ENCODE data around the gene ACOX2.

The ACOX2 gene

GRCh38 chr3:58536501-58537411 lies at the start of gene ACOX2:
ACOX2 (minus strand) TSS chr3:58537190; CDS start chr3:58535106, 2,084 bp downstream.
- peak; percentile 49 for DNase-seq

DNA sequence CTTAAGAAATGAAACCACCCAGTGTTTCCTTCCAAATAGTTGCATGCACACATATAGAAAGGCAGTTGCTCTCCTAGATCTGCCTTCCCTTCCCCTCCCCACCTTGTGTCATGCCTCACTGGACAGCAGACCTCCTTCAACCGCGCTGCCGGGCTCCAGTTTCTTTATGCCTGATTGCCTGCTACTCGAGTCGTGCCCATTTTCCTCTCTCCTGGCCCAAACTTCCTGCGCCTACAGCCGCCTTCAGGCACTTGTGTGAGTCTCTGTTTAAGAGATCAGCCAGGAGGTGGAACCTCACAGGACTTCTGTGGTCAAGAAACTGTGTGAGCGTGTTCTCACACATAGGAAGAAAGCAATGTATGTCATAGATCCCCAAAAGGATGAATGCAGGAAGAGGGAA lies 49.0 kb upstream of the ACOX2 start:
- DNase-seq = no peak

DNA sequence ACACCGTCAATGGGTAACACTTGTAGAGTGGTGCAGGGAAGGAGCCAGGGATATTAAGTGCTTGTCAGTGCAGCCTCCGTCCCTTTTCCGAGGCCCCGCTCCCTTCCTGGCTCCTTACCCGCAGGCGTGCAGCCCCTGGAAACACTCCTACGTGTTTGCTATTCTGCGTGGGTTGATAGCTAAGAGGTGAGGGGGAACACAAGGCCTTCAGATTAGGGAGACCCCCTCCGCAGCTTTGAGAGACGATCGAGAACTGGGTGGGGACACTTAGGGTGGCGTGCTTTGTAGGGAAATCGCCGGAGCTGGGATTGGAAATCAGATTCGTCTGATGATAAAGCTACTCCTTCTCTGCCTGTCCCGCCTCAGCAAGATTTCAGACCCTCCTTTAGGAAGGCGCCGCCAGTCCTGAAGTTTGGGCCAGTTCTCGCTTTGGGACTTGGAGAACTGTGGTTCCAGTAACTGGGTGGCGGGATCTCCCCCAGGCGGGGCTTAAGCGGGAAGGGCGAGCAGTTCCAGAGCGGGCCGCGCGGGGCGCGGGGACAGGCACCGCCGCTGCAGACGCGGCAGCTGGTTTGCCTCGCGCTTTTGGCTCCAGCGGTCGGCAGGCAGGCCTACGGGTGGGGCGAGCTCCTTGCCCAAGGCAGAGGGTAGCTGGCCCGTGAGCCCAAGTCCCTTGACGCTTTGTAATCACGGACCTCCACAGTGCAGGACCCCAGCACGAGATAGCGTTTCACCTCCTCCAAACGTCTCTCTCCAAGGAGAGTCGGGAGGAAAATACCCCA lies 48.2 kb upstream of the ACOX2 start:
- peak; percentile 82 for DNase-seq

DNA sequence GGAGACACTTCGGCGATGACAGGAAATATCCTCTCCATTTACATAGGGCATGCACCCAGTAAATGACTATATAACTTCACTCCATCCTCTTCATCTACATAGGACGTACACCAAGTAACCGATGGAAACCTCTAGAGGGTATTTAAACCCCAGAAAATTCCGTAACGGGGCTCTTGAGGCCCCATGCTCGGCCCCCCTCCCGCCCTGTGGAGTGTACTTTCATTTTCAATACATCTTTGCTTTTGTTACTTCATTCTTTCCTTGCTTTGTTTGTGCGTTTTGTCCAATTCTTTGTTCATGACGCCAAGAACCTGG lies 47.7 kb upstream of the ACOX2 start:
- DNase-seq = no peak

GRCh38 chr3:58581328-58582091 lies 44.5 kb upstream of the ACOX2 start:
- DNase-seq = no peak

DNA sequence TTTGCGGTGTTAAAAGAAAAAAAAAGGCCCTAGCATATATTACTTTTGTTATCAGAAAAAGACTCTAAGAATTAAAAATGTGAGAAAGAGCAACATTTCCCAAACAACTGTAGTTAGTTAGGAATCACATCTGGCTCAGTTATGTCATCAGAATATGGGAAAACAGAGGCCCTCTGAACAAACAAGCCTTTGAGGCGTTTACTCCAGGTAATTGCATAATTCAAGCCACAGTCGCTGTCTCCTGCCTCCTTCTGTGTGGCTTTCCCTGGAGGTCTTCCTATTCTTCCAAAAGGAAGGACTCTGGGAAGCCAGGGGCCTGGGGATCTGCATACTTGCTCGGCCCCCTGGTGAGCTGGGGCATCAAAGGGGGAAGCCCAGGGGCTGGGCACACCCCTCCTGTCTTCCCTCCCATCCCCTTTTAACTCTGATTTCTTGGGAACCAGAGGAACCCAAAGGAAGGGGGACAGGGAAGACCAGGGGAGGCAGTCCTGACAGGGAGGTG lies 43.9 kb upstream of the ACOX2 start:
- DNase-seq = no peak

GRCh38 chr3:58578873-58579272 lies 41.9 kb upstream of the ACOX2 start:
- DNase-seq = no peak

GRCh38 chr3:58577269-58577821 lies 40.4 kb upstream of the ACOX2 start, which contains the start of gene FAM107A:
FAM107A (minus strand) TSS chr3:58577391; CDS start chr3:58569860, 7,531 bp downstream.
- DNase-seq = no peak

- DNase-seq = no peak
Observed at GRCh38 chr3:58576716-58577115, 39.7 kb upstream of the ACOX2 start.

DNA sequence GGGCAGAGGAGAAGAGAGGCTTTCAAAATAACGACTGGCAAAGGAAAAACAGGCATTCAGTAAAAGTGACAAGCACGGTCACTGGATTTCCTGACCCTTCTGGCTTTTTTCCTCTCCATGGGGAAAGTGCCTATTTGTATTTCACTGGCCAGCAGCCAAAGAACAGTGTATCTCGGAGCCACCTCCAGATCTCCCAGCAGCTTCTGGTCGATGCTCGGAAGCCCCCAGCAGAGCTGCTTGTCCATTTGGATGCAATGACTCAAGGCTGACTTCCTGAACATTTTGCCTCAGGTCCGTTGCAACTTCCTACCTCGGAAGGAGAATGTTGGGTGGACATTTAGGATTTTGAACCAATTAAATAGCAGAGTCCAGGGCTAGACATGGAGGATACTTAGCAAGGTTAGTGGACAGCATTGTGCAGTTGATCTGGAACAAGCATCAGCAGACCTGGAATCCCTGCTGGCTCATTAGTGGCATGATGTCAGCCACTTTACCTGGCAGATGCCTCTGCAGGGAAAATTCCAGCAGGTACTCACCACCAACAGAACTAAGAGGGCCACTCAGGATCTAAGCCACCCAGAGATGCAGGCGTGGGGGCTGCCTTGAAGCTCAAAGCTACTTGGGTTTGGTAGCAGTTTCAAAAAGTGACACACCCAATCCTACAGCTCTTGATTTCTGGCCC lies 39.1 kb upstream of the ACOX2 start:
- no peak for DNase-seq

DNA sequence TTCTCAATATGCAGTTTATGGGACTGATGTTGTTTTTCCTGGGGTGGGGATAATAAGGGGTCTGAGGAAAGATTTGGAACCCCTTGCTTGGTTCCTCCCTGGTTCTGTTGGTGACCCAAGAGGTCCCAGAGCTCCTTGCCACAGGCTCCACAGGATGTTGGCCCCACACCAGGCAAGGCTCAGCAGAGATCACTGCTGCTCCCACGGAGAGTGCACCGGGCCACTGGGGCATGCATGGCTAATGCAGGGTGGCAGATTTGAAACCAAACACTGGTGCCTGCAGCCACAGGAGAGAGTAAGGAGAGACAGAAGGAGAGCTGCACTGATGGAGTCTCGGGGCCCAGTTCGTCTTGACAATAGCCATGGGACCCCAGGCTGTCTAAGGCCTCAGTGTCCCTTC lies 37.7 kb upstream of the ACOX2 start:
- no peak for DNase-seq

- DNase-seq = no peak
Observed at GRCh38 chr3:58574106-58574505, 37.1 kb upstream of the ACOX2 start.

DNA sequence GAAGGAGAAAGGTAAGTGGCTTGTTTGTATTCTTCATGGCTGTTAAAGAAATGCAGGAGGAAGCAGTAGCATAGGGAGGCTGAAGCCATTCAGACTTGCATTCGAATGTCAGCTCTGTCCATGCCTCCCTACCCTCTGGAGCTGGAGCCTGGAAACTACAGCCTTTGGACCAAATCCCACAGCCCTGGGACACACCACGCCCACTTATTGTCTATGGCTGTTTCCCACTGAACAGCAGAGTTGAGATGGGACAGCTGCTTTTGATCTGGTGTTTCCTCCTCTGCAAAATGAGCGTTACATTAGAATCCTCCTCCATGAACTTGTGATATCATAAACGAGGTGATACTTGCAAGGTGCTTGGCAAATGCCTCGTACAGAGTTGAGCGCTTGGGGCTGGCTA lies 36.6 kb upstream of the ACOX2 start:
- no peak for DNase-seq

DNA sequence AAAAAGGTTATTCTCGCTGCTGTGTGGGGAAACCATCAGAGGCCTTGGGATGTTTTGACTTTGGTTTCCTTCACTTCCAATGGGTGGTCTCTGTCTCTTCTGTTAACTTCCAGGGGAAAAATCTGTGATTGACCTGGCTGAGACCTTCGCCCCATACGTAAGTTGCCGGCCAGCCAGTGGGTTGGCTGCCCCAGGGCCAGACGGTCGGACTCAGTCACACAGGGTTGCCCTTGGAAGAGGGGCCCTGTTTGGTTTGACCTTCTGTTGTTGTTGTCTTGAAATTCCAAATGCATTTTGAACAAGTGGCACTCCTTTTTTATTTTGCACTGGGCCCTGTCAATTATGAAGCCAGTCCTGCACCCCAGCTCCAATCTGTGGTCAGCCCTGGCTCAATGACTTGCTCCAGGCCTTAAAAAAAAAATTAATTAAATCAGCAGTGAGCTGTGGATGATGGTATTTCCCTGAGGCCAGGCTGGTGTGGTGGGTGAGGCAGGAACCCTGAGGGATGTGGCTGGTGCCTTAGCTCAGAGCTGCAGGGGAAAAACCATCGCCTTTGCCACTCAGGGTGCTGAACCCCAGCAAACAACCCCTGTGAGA lies 35.7 kb upstream of the ACOX2 start:
- no peak for DNase-seq

- no peak for DNase-seq
Observed at GRCh38 chr3:58572013-58572633, 35.1 kb upstream of the ACOX2 start.

- DNase-seq = no peak
Observed at GRCh38 chr3:58570851-58571250, 33.9 kb upstream of the ACOX2 start.

GRCh38 chr3:58569287-58570001 lies 32.5 kb upstream of the ACOX2 start:
- no peak for DNase-seq

DNA sequence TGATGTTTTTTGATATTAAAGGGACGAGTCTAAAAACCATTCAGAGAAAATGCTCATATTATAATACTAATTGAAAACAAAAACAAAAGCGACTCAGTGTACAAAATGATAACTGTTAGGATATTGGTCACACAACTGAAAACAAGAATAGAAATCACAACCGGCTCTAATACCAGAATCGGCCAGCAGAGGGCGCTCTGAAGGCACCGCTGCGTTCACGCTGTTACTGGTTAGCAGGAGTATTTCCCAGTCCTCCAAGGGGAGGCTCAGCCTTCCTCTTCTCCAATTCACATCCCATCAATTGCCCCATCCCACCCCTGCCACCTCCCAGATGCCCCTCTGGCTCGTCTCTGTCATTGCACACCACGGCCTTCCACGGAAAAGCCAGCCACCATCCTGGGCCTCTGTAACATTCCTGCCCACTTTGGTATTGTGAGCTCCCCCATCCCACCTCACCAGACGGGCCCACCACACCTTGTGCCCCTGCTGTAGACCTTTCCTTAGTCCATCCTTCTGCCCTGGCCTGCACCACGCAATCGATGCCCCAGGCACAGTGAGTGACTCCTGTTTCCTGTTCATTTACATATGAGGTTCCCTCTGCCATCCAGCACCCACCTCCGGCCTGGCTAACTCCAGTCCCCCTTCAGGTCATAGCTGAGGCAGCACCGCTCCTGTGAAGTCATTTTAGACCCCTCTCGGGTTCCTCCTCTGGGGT lies 31.7 kb upstream of the ACOX2 start:
- peak; percentile 93 for DNase-seq

DNA sequence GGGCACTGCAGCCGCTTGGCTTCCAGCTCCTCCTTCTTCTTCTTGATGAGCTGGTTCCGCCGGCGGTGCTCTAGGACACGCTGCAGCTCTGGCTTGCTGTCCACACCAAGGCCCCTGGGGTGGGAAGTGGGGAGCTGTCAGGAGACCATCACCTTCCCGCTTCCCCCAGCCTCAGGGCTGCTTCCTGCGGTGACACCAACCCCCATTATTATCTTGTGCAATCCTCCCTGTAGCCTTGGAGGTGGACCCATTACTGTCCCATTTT lies 30.2 kb upstream of the ACOX2 start:
- DNase-seq = peak; percentile 43
